ENCODE measurements around the gene GABBR2. TPM values are rescaled to one million over a fixed set of nuclear protein-coding genes. Genes with fewer than 3 reads are reported as not detected.

Gene GABBR2
- polyA plus RNA-seq, 3 donors = 1.3 to 4.7 (median 4.3) TPM

DNA sequence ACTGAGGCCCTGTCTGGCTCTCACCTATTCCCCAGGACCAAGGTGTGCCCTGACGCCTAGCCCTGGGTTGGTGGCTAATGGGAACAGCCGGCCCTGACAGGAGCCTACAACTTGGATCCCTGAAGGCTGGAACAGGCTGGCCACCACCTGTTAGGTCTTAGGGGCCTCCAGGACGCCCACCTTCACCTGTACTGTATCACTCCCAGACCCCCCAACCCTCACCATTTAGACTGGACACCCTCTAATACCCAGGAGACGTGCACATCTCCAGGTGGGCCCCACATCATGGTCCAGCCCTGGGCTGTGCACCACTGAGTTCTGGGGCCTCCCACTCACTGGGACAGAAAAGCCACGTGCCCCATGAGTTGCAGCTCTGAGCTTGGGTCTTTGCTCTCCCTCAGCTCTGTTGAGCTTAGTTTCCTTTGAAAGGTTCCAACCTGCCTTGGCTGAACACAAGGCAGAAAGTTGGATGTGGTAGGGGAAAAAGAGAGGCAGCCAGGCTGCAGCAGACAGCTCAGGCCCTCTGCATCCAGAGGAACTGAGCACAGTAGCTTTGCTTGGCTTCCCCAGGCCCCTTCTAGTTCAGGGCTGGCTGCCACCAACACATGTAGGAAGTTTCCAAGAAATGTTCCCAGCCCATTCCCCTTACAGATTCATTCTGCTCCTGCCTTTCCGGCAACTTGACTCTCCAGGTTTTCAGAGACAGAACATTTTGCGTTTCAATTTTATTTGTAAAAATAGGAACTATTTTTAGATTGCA lies 336.5 kb downstream of the GABBR2 start:
- no peak for DNase-seq

DNA sequence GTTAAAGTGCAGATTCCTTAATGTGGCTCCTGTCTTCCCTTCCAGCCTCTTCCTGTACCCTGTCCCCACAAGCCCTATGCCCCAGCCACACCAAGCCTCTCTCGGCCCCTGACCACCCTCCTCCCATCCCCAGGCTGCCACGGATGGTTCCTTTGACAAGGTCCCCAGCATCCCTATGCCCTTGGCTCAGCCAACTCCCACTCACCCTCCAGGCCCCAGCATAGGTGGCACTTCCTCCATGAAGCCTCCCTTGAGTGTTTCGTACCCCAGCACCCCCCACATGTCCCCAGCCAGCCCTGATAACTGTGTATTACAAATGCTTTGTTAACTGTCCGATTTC lies 337.8 kb downstream of the GABBR2 start:
- no peak for DNase-seq

DNA sequence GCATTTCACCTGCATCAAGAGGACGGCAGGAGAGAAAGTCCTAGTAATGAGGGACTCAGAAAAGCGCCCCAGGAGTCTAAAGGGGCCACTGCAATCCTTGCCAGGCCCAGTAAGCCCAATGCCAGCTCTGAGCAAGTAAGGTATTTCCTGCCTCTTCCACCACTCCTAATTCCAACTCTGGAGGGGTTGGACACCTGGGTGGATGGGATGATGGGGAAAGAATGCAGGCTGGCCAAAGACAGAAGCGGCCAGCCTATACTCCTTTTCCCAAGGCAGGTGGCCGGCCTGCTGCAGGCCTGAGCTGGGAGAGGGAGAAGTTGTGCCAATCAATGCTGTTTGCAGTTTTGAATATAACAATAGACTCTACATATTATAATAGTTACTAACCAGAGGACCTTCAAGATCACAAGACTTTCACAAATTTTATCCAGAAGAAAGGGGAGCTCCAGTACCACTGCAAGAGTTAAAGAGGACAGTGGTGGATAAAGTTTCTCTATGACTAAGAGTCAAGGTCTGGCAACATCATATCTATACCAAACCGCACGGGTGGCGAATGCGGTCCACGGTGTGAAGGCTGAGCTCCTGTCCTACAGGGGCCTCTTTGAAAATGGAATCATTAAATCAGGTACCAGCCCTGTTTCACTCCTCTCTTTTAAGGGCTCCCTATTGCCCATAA lies 338.3 kb downstream of the GABBR2 start:
- no peak for DNase-seq

DNA sequence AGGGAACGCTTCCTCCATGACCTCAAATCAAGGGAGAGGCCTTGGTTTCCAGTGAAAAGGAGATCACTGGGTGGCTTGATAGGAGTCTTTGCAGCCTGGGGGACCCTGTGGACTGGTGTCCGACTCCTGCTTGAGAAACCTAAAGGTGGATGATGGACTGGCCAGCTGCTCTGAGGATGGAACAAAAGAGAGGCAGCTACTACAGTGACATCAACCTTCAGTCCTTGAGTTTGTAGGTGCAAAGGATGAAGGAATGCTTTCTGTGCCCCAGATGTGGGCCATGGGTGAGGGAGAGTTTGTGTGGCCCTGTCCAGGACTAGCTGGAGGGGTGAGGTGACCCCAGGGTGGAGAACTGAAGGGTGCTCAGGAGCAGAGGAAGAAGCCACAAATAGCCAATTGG lies 338.8 kb downstream of the GABBR2 start:
- no peak for DNase-seq

DNA sequence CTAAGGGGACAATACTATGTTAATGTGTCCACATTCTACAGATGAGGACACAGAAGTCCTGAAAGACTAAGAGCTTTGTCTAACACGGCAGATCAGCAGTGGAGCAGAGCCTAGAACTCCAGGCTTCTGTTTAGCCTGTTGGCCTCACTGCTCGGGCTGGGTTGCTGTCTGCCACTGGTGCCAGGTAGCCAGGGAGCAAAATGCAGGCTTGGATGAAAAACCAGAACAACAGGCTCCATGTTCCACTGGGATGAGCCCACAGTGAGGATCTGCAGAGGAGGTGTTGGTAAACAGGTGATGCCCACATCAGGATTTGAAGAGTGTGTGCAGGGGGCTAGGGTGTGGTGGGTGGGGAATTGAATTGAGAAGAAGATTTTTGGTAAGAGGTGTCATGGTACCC lies 339.3 kb downstream of the GABBR2 start:
- no peak for DNase-seq

DNA sequence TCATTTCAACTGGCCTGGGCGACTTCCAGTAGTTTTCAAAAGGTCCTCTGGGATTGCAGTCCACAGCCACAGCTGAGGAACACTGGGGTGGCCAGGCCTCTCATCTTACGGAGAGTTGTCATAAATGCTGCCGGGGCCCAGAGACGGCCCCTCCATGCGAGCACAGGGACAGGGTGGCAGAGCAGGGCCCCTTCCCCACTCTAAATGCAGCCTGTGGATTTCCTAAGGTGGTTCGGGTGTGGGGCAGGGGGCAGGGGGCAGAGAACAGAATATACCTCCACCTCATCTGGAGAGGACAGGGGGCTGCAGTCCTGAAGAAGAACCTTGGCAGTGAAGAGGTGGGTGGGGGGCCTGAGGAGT lies 339.7 kb downstream of the GABBR2 start:
- no peak for DNase-seq

DNA sequence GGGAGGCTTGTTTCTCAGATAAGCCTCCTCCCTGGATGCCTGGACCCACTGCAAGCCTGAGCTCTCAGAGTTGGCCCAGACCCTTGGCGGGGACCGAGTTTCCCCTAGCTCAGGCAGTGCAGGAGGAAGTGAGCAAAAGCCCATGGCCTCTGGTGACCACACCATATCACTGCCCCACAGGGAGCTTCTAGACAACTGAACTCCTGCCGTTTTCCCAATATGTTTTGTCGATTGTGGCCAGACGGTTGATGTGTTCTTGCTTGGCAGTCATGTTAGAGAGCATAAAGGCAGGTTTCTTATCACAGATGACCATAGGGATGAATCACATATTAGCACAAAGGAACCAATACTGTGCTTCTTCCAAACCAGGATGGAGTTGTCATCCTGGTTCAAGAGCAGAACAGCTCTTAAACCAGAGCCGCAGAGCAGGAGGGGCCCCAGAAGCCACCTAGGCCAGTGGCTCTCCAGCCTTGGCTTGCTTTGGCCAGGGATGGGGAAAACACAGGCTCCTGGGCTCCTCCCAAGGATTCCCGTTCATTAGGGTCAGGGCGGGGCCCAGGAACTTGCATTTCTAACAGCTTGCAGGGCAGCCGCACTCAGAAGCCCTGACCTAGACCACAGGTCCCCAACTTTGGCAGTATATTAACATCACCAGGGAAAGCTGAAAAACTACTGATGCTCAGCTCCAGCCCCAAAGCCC lies 340.2 kb downstream of the GABBR2 start:
- DNase-seq = no peak

DNA sequence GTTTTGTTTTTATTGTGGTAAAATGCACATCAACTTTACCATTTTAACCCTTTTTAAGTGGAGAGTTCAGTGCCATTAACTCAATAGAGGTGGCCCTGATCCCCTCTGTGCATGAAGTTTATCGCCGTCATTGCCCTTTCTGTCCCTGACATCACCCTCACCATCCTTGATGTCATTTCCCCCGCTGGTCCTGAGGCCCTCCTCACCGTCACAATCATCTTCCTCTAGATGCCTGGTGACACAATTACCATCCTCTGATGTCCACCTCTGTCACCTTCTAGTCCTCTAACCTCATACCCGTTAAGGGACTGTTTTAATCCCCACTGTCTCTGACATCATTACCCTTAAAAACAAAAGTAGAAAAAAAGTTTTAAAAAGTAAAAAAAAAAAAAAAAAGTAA lies 340.8 kb downstream of the GABBR2 start:
- no peak for DNase-seq

DNA sequence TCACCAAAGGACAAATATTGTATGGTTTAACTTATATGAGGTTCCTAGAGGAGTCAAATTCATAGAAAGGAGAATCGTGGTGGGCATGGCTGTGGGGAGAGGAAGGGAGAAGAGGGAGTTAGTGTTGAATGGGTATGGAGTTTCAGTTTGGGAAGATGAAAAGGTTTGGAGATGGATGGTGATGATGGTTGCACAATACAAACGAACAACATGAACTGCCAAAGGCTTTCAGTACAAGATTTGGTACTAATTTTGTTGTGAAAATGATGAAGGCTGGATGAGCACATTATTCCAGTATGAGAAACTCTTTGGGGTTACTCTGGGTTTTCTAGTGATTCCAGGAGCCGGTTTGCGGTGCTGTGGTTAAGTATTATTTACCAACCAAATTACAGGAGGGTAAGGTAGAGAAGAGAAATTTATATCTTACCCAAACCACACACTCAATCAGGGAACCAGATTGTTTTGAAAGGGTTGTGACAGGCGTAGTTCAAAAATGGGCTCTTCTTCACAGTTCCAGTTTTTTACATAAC lies 341.3 kb downstream of the GABBR2 start:
- DNase-seq = no peak

DNA sequence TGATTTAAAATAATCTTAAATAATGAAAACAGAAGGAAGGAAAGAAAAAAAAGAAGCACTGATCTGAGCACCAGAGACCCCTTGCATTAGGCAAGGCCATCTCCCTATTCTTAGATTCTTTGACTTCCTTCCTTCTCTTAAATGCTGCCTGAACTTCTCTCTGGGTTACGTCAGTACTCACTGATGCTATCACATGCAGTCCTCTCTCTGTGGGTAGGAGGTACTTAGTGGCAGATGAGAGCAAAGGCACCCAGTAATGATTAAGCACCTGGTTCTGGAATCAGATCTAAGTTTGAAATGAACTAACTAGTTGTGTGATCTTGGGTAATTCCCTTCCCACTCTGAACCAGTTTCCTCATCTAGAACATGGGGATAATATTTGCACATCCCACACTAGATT lies 343.0 kb downstream of the GABBR2 start:
- no peak for DNase-seq

DNA sequence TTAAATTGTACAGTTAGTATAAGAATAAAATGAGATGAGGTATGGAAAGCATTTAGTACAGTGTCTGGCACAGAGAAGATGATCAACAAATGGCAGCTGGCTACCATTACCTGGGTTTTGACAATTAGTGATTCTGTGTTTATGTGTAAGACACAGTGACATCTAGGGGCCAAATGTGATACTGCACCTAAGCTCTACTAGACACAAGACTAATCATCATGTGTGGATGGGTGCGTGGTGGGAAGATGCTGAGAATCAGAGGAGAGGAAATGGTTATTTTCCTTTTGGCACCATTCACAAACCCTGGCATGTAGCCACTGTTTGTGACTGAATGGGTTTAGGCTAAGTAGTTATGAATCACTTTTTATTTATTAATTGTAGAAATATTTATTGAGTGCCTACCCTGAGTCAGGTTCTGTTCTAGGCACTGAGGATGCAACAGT lies 343.5 kb downstream of the GABBR2 start:
- no peak for DNase-seq

DNA sequence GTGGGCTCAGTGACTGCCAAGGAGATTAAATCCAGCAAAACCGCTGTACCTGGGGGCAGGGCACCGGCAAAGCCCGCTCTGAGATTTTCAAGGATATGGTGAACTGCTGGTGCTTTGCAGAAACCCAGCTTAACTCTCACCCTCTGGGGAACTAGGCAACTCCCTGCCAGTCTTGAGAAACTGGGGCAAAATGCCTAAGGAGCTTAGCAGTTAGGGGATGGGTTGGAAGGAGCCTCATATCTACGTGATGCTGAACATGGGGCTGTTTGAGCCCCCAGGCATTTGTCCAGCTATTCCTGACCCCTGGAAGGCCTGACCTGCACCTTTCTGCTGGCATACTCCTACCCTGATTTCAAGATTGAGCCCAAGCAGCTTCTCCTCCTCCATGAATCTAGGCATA lies 344.6 kb downstream of the GABBR2 start:
- no peak for DNase-seq

DNA sequence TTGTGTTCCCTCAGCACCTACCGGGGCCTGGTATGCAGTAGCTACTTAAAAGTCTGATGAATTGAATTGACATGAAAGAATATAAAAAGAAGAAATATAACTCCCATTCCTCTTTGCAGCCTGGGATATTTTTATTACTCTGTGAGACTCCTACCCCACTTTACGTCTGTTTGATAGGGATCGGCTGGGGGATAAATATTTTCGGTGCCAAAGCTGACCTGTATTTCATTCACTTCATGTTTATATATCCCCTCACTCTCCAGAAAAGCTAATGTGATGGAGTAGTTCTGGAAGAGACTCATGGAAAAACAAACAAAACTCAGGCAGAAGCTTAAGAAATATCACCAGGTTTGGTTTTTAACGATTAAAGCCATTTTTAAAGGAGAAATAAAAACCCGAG lies 345.1 kb downstream of the GABBR2 start:
- DNase-seq = peak; percentile 76

DNA sequence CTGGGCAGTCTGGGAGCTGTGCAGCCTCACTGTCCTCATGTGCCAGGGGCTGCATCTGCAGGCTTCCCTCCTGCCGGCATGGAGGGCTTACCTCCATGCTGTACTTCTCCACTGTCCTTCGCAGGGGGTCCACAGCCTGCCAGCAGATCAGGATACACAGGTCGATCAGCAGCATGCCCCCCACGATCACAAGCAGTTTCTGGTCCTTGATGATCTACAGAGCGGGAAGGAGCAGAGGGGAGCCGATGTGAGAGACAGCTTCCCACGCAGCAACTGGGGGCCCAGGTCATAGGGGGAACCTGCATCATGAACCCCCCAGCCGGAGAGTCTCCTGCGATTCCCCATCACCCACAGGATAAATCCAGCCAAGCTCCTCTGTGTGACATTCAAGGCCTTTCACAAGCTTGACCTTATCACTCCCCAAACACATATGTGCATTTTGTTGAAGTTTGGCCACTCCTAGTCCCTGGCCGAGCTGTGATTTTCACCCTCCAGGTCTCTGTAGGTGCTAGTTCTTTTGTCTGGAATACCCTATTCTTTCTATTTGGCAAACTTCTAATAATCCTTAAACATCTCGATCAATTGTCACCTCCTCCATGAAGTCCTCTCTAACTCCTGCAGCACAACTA lies 346.0 kb downstream of the GABBR2 start:
- no peak for DNase-seq

DNA sequence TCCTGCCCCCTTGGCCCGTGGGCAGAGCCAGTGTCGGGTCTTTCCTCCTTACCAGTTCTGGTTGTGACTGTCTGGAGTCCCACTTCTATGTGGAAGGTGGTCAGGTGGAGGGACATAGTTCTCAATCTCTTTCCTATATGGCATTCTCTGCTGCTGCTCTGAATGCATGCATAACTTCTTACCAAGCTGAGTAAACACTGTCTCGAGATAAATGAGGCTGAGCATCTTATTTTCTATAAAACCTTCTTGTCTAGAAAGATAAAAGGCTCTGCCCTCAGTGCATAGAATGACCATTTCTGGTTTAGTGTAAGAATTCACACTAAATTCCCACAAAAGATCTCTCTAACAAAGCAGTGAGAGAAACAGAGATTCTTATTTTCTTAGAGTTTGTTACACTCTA lies 347.1 kb downstream of the GABBR2 start:
- DNase-seq = no peak

DNA sequence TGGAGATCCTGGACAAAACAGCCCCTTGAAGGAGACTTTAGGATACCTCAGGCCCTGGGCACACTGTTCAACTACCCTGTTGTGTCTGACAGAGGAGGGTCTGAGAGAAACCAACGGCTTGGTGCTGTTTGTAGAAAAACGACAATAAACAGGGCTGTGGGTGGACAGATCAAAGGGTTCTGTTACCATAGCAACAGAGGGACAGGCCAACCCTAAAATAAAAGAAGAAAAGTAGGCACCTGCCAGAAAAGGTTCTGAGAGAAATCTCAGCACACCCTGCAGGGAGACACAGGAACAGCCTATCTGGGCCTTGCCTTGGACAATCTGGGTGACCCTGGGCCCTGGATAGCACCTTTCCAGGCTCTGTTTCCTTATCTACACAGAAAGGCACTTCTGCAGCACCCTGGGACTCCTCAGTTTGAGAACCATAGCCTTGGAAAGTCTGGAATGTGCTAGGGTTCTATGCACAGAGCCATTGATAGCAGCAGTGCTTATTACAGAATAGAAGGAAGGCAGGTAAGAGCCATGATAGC lies 348.5 kb downstream of the GABBR2 start:
- no peak for DNase-seq

DNA sequence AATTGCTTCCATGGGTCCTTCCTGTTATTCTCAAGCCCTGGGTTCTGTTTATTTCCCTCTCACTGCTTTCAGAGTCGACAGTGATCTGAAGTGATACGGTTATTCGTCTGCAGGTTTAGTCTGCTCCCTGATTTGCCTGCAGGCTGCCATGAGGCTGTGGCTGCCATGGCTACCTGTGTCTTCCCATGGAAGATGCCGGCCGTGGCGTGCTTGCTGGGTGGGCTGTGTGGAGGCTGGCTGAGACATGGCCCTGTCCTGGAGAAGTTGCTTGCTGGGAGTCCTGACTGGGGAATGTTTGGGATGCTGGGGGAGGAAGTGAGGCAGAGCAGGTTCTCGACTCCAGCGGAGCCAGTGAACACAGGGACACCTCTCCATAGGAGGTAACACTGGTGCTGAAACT lies 349.2 kb downstream of the GABBR2 start:
- DNase-seq = no peak

DNA sequence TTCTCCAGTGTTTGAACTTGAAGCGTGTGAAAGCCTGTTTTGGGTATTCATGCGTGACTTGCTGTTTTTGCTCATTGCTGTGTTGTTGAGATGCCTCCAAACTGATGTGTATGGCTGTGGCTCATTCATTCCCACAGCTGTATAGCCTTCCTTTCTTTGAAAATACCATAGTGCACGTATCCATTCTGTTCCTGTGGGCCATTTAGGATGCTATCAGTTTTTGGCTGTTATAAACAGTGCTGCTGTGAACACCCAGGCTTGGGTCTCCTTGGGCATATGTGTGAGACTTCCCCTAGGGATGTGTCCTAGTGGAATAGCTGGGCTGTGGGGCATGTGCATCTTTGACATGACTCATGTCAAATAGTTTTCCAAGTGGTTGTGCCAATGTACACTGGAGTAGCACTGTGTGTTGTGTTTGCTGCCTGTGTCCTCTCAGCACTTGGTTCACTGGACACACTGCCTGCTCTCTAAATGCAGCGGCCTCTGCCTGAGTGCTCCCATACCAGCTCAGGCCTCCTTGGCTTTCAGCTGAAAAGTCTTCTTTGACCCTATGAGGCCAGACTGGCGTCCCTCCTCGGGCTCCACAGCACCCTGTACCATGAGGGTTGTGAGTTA lies 350.7 kb downstream of the GABBR2 start:
- no peak for DNase-seq

DNA sequence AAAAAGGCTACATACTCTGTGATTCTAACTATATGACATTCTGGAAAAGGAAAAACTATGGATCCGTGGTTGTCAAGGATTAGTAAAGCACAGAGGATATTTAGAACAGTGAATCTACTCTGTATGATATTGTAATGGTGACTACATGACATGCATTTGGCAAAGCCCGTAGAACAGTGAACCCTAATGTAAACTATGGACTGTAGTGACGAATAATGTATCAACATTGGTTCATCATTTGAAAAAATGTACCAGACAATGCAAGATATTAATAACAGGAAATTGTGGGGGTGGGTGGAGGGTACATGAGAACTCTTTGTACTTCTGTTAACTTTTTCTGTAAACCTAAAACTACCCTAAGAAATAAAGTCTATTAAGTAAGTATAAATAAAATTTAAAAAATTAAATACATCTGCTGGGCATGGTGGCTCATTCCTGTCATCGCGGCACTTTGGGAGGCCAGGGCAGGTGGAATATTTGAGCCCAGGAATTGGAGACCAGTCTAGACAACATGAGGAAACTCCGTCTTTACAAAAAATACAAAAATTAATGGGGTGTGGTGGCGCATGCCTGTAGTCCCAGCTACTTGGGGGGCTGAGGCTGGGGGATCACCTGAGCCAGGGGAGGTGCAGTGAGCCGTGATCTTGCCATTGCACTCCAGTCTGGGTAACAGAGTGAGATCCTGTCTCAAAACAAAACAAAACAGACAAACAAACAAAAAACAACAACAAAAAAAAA lies 351.6 kb downstream of the GABBR2 start:
- no peak for DNase-seq

DNA sequence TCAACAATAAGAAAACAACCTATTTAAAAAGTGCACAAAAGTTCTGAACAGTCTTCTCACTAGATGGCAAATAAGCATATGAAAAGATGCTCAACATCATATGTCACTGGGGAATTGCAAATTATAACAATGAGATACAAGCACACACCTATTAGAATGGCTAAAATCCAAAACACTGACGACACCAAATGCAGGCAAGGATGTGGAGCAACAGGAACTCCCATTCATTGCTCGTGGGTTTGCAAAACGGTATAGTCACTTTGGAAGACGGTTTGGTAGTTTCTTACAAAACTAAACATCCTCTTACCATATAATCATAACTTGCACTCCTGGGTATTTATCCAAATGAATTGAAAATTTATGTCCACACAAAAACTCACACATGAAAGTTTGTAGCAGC lies 352.4 kb downstream of the GABBR2 start:
- no peak for DNase-seq

DNA sequence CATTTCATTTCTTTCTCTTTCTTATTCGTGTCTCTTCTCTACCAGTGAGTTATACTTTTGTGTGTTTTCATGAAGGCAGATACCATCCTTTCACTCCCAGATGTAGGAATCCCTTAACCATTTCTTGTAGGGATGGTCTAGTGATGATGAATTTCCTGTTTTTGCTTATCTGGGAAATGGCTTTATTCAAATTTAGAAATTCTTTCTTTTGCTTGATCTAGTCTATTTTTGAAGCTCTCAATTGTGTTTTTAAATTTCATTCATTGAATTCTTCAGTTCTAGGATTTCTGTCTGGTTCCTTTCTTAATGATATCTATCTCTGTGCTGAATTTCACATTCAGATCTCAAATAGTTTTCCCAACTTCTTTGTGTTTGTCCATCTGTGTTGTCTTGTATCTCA lies 357.4 kb downstream of the GABBR2 start:
- no peak for DNase-seq
